Ovary (tissue), 3 donors: ENCODE measurements around the gene BANP.

ENCODE experiments used
- EP300 ChIP-seq: sonication (generic); formaldehyde crosslinking; IDR thresholded peaks from one replicate; pipeline ENCODE4 v1.6.1; 2017; ENCODE audit warnings: antibody characterized with exemption
- TF ChIP-seq, protein P1 (sequence below), 3 donors: fragments of 450-650 bp in 2 of 3; fragments of 200-600 bp in 1 of 3; IDR thresholded peaks; one replicate each; pipeline versions ENCODE4 v1.5.1 to v1.8.0; 2016 to 2022; ENCODE audit warnings: antibody characterized with exemption in 3 of 3, mild to moderate bottlenecking in 1 of 3
- donor health status: DM: no; HTN: no; CAD: no.

GRCh38 chr16:88049561-88050545, 98.6 kb downstream of the BANP start:
- TF ChIP-seq, protein P1, sequence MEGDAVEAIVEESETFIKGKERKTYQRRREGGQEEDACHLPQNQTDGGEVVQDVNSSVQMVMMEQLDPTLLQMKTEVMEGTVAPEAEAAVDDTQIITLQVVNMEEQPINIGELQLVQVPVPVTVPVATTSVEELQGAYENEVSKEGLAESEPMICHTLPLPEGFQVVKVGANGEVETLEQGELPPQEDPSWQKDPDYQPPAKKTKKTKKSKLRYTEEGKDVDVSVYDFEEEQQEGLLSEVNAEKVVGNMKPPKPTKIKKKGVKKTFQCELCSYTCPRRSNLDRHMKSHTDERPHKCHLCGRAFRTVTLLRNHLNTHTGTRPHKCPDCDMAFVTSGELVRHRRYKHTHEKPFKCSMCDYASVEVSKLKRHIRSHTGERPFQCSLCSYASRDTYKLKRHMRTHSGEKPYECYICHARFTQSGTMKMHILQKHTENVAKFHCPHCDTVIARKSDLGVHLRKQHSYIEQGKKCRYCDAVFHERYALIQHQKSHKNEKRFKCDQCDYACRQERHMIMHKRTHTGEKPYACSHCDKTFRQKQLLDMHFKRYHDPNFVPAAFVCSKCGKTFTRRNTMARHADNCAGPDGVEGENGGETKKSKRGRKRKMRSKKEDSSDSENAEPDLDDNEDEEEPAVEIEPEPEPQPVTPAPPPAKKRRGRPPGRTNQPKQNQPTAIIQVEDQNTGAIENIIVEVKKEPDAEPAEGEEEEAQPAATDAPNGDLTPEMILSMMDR (IDR thresholded peaks at IDR 0.05): no peak
- TF ChIP-seq EP300: no peak
